Keratinocyte (primary cell): ENCODE results near the gene MZT2B.

Source experiments
- CTCF ChIP-seq, 3 experiments: IDR thresholded peaks in 1 of 3; conservative IDR thresholded peaks in 1 of 3; optimal IDR thresholded peaks in 1 of 3; 2 replicates in 2 of 3; 3 replicates in 1 of 3; pipeline versions ENCODE3 to v1.5.1; 2011; ENCODE audit warnings: low read length in 3 of 3, mild to moderate bottlenecking in 3 of 3, moderate library complexity in 2 of 3, control low read depth in 1 of 3, inconsistent platforms in 1 of 3; ENCODE audit not compliant: insufficient read depth in 2 of 3; ENCODE audit errors: extremely low read depth in 1 of 3
- EZH2 ChIP-seq: IDR thresholded peaks from one replicate; pipeline ENCODE4 v1.6.1; 2012; ENCODE audit warnings: inconsistent platforms, mild to moderate bottlenecking, low read length, moderate library complexity

GRCh38 chr2:130156624-130157004 lies 25.4 kb upstream of the MZT2B start:
- no peak for TF ChIP-seq CTCF (optimal IDR thresholded peaks at IDR 0.05 in 1 of 3, IDR thresholded peaks at IDR 0.05 in 1 of 3, conservative IDR thresholded peaks at IDR 0.05 in 1 of 3; ENCODE audit: extremely low read depth in 1 of 3, insufficient read depth in 2 of 3, low read length in 3 of 3)
- no peak for TF ChIP-seq EZH2
